BJ (cell line): ENCODE results near the gene MAP3K9. TPM values are rescaled to one million over a fixed set of nuclear protein-coding genes. Genes with fewer than 3 reads are reported as not detected.

Source experiments
- CTCF ChIA-PET: fragments of 350-600 bp; formaldehyde crosslinking; extraction: SDS; loops from one replicate; lab custom pipeline; 2021; ENCODE audit warnings: antibody characterized with exemption, inconsistent platforms; lab: Yijun Ruan, JAX
- POLR2A ChIA-PET: fragments of 300-600 bp; sonication (Branson Sonifier 250); formaldehyde crosslinking; extraction: SDS; loops from one replicate; lab custom pipeline; 2021; ENCODE audit warnings: antibody characterized with exemption; lab: Charles Lee
- DNase-seq: peaks from one replicate; pipeline ENCODE4 v3.0.0-alpha.2; 2011; ENCODE audit warnings: low read depth
- H3K27me3 ChIP-seq: 2 replicates; pipeline ENCODE4 v1.6.0; 2011; ENCODE audit warnings: low read length; ENCODE audit not compliant: control insufficient read depth, insufficient read depth
- H3K36me3 ChIP-seq: 2 replicates; pipeline ENCODE4 v1.5.1; 2011; ENCODE audit warnings: low read length; ENCODE audit not compliant: control insufficient read depth, insufficient read depth
- H3K4me3 ChIP-seq: 2 replicates; pipeline ENCODE4 v1.5.1; 2011; ENCODE audit warnings: low read depth, mild to moderate bottlenecking, control low read depth, low read length
- CTCF ChIP-seq: IDR thresholded peaks from 2 replicates; pipeline ENCODE4 v1.5.1; 2011; ENCODE audit warnings: low read depth, mild to moderate bottlenecking, control low read depth, inconsistent platforms, low read length, moderate library complexity; ENCODE audit not compliant: insufficient read depth
- polyA plus RNA-seq: library from polyadenylated mRNA; depleted of rRNA; stranded (reverse); fragments of >200 nt; gene quantifications from 2 replicates; pipeline ENCODE4 v1.2.3, GENCODE V29; 2011

Gene MAP3K9
- polyA plus RNA-seq, 1 experiment = 0.45 TPM

GRCh38 chr14:70742316-70742715, 67.0 kb downstream of the MAP3K9 start:
- CTCF ChIA-PET = no interaction called here
- no peaks in the 10 kb centered on the region for H3K27me3 ChIP-seq
- H3K36me3 ChIP-seq = no peaks in the 10 kb centered on the region
- H3K4me3 ChIP-seq = no peak overlapping the region
- no peak for TF ChIP-seq CTCF
- DNase-seq = no peak
- POLR2A ChIA-PET = no interaction called here

GRCh38 chr14:70741482-70741881, 67.8 kb downstream of the MAP3K9 start:
- Histone ChIP-seq H3K36me3 (no peaks in the 10 kb centered on the region), H3K27me3 (no peaks in the 10 kb centered on the region), H3K4me3 (no peak overlapping the region)
- no peak for DNase-seq
- POLR2A ChIA-PET = no interaction called here
- CTCF ChIA-PET = no interaction called here
- no peak for TF ChIP-seq CTCF

GRCh38 chr14:70735043-70735442, 74.3 kb downstream of the MAP3K9 start:
- CTCF ChIA-PET = no interaction called here
- TF ChIP-seq CTCF = no peak
- H3K4me3 ChIP-seq = no peak overlapping the region
- H3K27me3 ChIP-seq = no peaks in the 10 kb centered on the region
- POLR2A ChIA-PET = no interaction called here
- H3K36me3 ChIP-seq = no peaks in the 10 kb centered on the region
- DNase-seq = no peak

GRCh38 chr14:70731447-70732239, 77.7 kb downstream of the MAP3K9 start:
- no peak for DNase-seq
- ChIA-PET POLR2A (no interaction called here), CTCF (no interaction called here)
- Histone ChIP-seq H3K36me3 (no peaks in the 10 kb centered on the region), H3K27me3 (no peaks in the 10 kb centered on the region), H3K4me3 (no peak overlapping the region)
- no peak for TF ChIP-seq CTCF

- DNase-seq = no peak
- Histone ChIP-seq H3K4me3 (no peak overlapping the region), H3K27me3 (0 out of 2 replicates have a peak, but pooled peaks cover 2% of the 10 kb centered on the region), H3K36me3 (no peaks in the 10 kb centered on the region)
- POLR2A ChIA-PET = no interaction called here
- CTCF ChIA-PET = interaction anchor here (1.4 kb wide), 1 partner anchor 16 kb away, joined by 4 read pairs; no protein-coding TSS in a partner anchor
- no peak for TF ChIP-seq CTCF
Measured at GRCh38 chr14:70730393-70730792, 78.9 kb downstream of the MAP3K9 start.
